Activated naive CD4-positive, alpha-beta T cell treated with anti-CD3 and anti-CD28 coated beads, Interleukin-2, amount 50 U/mL, for 24 hours (primary cell): ENCODE results near the gene CPD.
"Not testable (repeated sequence)": the region's sequence is repeated elsewhere in the genome, so short reads cannot be mapped to it uniquely, and the experiment has no call there.

ENCODE experiments used
- H3K27ac Mint-ChIP-seq: one replicate; pipeline ENCODE4 v1.8.0; 2021; ENCODE audit warnings: mild to moderate bottlenecking, mixed read lengths
- H3K27me3 Mint-ChIP-seq: one replicate; pipeline ENCODE4 v1.8.0; 2021; ENCODE audit warnings: mixed read lengths
- H3K36me3 Mint-ChIP-seq: one replicate; pipeline ENCODE4 v1.8.0; 2021; ENCODE audit warnings: mixed read lengths
- H3K4me1 Mint-ChIP-seq: one replicate; pipeline ENCODE4 v1.8.0; 2021; ENCODE audit warnings: mixed read lengths
- H3K4me3 Mint-ChIP-seq: one replicate; pipeline ENCODE4 v1.8.0; 2021; ENCODE audit warnings: mild to moderate bottlenecking, mixed read lengths
- H3K9me3 Mint-ChIP-seq: one replicate; pipeline ENCODE4 v1.8.0; 2021; ENCODE audit warnings: mixed read lengths

The CPD gene

DNA sequence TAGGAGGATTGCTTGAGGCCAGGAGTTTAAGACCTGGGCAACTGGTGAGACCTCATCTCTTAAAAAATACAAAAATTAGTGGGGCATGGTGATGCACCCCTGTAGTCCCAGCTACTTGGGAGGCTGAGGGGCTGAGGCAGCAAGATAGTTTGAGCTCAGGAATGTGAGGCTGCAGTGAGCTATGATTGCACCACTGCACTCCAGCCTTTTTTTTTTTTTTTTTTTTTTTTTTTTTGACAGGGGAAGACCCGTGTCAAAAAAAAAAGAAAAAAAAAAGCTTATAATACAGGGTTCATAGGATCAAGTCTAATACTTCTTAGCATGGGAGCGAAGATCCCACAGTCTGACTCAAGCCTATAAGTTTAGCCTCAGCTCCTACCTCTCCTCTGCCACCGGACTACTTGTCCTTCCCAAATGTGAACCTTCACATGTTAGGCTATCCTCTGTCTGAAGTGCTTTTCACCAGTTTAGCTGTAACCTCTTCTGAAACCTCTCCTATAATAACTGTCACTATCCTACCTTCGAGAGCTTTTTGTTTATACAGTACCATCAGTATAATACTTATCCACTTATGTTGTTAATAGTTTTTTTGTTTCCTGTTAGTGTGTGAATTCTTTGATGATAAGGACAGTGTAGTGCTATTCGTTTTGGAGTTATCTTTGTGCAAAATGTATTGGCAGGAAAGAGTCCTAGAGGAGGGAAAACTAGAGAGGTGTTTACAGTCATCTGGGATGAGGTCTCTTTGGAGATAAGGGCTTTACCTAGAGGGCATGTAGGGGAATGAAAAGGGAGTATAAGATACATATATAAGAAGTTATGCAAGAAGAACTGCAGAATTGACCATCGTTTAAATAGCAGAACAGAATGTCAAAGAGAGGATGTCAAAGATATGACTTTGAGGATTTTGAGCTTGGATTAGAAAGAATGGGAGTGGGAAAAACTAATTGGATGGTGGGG is 15.5 kb downstream of the CPD start:
- Mint-ChIP-seq H3K36me3 (peaks cover 25% of the 10 kb centered on the region), H3K27ac (peak overlapping the region; percentile 26), H3K4me3 (no peak overlapping the region), H3K27me3 (no peaks in the 10 kb centered on the region), H3K4me1 (peaks cover 24% of the 10 kb centered on the region), H3K9me3 (no peaks in the 10 kb centered on the region)

GRCh38 chr17:30395398-30396022 is 16.8 kb downstream of the CPD start:
- Mint-ChIP-seq H3K4me3 (no peak overlapping the region), H3K36me3 (peaks cover 22% of the 10 kb centered on the region), H3K27me3 (no peaks in the 10 kb centered on the region), H3K4me1 (peaks cover 24% of the 10 kb centered on the region), H3K9me3 (no peaks in the 10 kb centered on the region), H3K27ac (no peak overlapping the region)

DNA sequence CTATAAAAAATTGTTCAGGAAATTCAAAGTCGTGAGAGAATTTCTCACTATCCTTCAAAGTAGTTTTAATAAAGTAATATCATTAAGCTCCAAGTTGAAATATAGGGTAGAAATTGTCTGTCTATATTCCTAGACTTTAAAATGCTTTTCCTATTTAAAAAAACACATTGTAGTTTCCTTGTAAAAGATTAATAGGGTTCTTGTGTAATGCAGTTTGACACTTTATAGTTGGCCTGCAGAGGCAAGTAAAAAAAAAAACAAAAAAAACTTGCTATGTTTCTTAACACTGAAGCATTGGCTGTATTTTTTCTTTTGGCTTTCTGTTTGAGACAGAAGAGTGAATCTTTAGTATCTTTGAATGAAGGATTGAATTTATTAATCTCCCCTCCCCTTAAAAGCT is 17.4 kb downstream of the CPD start:
- H3K4me3 Mint-ChIP-seq, result no peak overlapping the region
- H3K36me3 Mint-ChIP-seq, result peaks cover 21% of the 10 kb centered on the region
- peaks cover 27% of the 10 kb centered on the region for H3K4me1 Mint-ChIP-seq
- no peak overlapping the region for H3K27ac Mint-ChIP-seq
- H3K9me3 Mint-ChIP-seq, result no peaks in the 10 kb centered on the region
- no peaks in the 10 kb centered on the region for H3K27me3 Mint-ChIP-seq

DNA sequence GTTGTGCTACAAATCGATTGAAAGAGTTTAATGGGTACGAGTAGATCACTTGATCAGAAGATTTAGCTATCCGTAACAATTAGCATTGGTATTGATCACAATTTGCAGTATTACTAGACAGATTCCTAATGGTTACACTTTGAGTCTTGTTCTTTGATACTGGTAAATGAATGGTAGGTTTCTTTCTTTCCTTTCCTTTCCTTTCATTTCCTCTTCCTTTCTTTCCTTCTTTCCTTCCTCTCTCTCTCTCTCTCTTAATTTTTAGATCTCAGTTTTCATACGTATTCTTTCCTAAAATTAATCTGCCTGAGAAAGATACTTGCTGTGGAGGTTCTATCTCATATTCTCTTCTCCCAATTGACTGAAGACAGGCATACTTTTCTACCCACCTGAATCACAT is 17.9 kb downstream of the CPD start:
- peaks cover 22% of the 10 kb centered on the region for H3K36me3 Mint-ChIP-seq
- peaks cover 30% of the 10 kb centered on the region for H3K4me1 Mint-ChIP-seq
- H3K4me3 Mint-ChIP-seq, result no peak overlapping the region
- no peaks in the 10 kb centered on the region for H3K27me3 Mint-ChIP-seq
- no peaks in the 10 kb centered on the region for H3K9me3 Mint-ChIP-seq
- no peak overlapping the region for H3K27ac Mint-ChIP-seq

- no peak overlapping the region for H3K4me3 Mint-ChIP-seq
- no peaks in the 10 kb centered on the region for H3K9me3 Mint-ChIP-seq
- peaks cover 35% of the 10 kb centered on the region for H3K4me1 Mint-ChIP-seq
- H3K36me3 Mint-ChIP-seq, result peaks cover 26% of the 10 kb centered on the region
- H3K27ac Mint-ChIP-seq, result no peak overlapping the region
- no peaks in the 10 kb centered on the region for H3K27me3 Mint-ChIP-seq
Measured at GRCh38 chr17:30398328-30399041, 19.8 kb downstream of the CPD start.

- H3K9me3 Mint-ChIP-seq, result no peaks in the 10 kb centered on the region
- H3K36me3 Mint-ChIP-seq, result peaks cover 20% of the 10 kb centered on the region
- H3K27ac Mint-ChIP-seq, result no peak overlapping the region
- no peak overlapping the region for H3K4me3 Mint-ChIP-seq
- H3K27me3 Mint-ChIP-seq, result no peaks in the 10 kb centered on the region
- H3K4me1 Mint-ChIP-seq, result peaks cover 30% of the 10 kb centered on the region
Measured at GRCh38 chr17:30401097-30401496, 22.4 kb downstream of the CPD start.

GRCh38 chr17:30405161-30405560 is 26.4 kb downstream of the CPD start:
- Mint-ChIP-seq H3K36me3 (peaks cover 28% of the 10 kb centered on the region), H3K9me3 (no peaks in the 10 kb centered on the region), H3K4me1 (peaks cover 56% of the 10 kb centered on the region), H3K27ac (peak overlapping the region; percentile 70), H3K27me3 (no peaks in the 10 kb centered on the region), H3K4me3 (peak overlapping the region; percentile 15)

DNA sequence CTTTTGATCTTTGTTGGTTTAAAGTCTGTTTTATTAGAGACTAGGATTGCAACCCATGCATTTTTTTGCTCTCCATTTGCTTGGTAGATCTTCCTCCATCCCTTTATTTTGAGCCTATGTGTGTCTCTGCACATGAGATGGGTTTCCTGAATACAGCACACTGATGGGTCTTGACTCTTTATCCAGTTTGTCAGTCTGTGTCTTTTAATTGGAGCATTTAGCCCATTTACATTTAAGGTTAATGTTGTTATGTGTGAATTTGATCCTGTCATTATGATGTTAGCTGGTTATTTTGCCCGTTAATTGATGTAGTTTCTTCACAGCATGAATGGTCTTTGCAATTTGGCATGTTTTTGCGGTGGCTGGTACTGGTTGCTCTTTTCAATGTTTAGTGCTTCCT is 31.9 kb downstream of the CPD start:
- H3K36me3 Mint-ChIP-seq, result peaks cover 20% of the 10 kb centered on the region
- H3K27me3 Mint-ChIP-seq, H3K4me3 Mint-ChIP-seq, H3K9me3 Mint-ChIP-seq, H3K27ac Mint-ChIP-seq: not testable (repeated sequence)
- peaks cover 73% of the 10 kb centered on the region for H3K4me1 Mint-ChIP-seq

DNA sequence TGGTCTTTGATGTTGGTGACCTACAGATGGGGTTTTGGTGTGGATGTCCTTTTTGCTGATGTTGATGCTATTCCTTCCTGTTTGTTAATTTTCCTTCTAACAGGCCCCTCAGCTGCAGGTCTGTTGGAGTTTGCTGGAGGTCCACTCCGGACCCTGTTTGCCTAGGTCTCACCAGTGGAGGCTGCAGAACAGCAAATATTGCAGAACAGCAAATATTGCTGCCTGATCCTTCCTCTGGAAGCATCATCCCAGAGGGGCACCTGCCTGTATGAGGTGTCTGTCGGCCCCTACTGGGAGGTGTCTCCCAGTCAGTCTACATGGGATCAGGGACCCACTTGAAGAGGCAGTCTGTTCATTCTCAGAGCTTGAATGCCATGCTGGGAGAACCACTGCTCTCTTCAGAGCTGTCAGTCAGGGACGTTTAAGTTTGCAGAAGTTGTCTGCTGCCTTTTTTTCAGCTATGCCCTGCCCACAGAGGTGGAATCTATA is 33.3 kb downstream of the CPD start:
- not testable (repeated sequence) for H3K27ac Mint-ChIP-seq, H3K9me3 Mint-ChIP-seq, H3K4me3 Mint-ChIP-seq, H3K27me3 Mint-ChIP-seq
- Mint-ChIP-seq H3K36me3 (peaks cover 20% of the 10 kb centered on the region), H3K4me1 (peaks cover 71% of the 10 kb centered on the region)

- H3K4me3 Mint-ChIP-seq, result peak overlapping the region; percentile 15
- no peaks in the 10 kb centered on the region for H3K27me3 Mint-ChIP-seq
- H3K36me3 Mint-ChIP-seq, result peaks cover 21% of the 10 kb centered on the region
- no peaks in the 10 kb centered on the region for H3K9me3 Mint-ChIP-seq
- peaks cover 61% of the 10 kb centered on the region for H3K4me1 Mint-ChIP-seq
- H3K27ac Mint-ChIP-seq, result peak overlapping the region; percentile 94
Measured at GRCh38 chr17:30413109-30413508, 34.4 kb downstream of the CPD start.

GRCh38 chr17:30414486-30414885 is 35.8 kb downstream of the CPD start:
- Mint-ChIP-seq H3K36me3 (peaks cover 18% of the 10 kb centered on the region), H3K27ac (peak overlapping the region; percentile 73)

DNA sequence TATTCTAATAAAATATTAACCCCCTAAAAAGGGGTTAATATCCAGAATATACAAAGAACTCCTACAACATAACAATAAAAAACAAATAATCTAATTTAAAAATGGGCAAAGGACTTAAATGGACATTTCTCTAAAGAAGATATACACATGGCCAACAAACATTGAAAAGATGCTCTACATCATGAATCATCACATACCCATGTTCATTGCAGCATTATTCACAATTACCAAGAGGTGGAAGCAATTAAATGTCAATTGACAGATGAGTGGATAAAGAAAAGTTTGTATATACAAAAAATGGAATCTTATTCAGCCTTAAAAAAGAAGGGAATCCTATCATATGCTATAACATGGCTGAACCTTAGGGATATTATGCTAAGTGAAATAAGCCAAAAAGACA is 36.8 kb downstream of the CPD start:
- peaks cover 16% of the 10 kb centered on the region for H3K36me3 Mint-ChIP-seq

More at GRCh38 chr17:30414486-30414885, 35.8 kb downstream of the CPD start:
- Mint-ChIP-seq H3K9me3 (no peaks in the 10 kb centered on the region), H3K4me1 (peaks cover 48% of the 10 kb centered on the region), H3K27me3 (no peaks in the 10 kb centered on the region), H3K4me3 (no peak overlapping the region)

DNA sequence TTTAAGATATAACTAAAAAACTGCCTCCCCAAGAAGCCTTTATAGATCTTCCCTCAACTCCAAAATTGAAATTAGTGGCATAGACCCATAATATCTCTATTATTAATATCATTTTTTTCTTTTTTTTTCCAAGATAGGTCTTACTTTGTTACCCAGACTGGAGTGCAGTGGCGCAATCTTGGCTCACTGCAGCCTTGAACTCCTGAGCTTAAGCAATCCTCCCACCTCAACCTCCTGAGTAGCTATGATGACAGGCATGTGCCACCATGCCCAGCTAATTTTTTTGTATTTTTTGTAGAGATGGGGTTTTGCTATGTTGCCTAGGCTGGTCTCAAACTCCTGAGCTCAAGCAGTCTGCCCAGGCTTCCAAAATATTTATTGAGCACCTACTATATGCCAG is 39.3 kb downstream of the CPD start:
- peaks cover 25% of the 10 kb centered on the region for H3K4me1 Mint-ChIP-seq
- not testable (repeated sequence) for H3K27ac Mint-ChIP-seq, H3K9me3 Mint-ChIP-seq, H3K27me3 Mint-ChIP-seq, H3K4me3 Mint-ChIP-seq
- H3K36me3 Mint-ChIP-seq, result peaks cover 20% of the 10 kb centered on the region

More for the DNA sequence above, 36.8 kb downstream of the CPD start:
- Mint-ChIP-seq H3K9me3 (no peaks in the 10 kb centered on the region), H3K27ac (peak overlapping the region; percentile 56), H3K27me3 (no peaks in the 10 kb centered on the region), H3K4me3 (no peak overlapping the region), H3K4me1 (peaks cover 42% of the 10 kb centered on the region)

- H3K9me3 Mint-ChIP-seq, result no peaks in the 10 kb centered on the region
- no peaks in the 10 kb centered on the region for H3K27me3 Mint-ChIP-seq
- no peaks in the 10 kb centered on the region for H3K4me1 Mint-ChIP-seq
- peaks cover 23% of the 10 kb centered on the region for H3K36me3 Mint-ChIP-seq
- H3K27ac Mint-ChIP-seq, result no peak overlapping the region
- no peak overlapping the region for H3K4me3 Mint-ChIP-seq
Measured at GRCh38 chr17:30421592-30421991, 42.9 kb downstream of the CPD start.

DNA sequence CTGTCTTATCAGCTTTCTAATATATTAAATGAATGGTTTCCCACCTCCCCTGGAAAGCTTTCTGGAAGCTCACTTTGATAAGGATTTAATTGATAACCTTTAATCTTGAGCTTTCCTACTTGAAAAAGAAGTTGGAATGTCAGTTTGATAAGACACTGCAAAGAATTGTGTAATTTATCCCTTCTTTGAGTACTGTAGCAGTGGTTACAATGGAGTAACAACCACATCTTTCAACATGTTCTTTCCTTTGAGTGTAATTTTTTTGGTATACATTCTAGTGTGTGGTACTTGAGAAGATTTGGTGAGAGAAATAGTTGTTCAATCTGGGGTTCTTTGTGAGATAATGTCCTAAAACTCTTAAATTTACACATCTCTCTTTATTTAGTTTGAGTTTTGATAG is 43.4 kb downstream of the CPD start:
- peaks cover 24% of the 10 kb centered on the region for H3K36me3 Mint-ChIP-seq
- H3K4me3 Mint-ChIP-seq, result no peak overlapping the region
- no peaks in the 10 kb centered on the region for H3K9me3 Mint-ChIP-seq
- H3K4me1 Mint-ChIP-seq, result no peaks in the 10 kb centered on the region
- no peak overlapping the region for H3K27ac Mint-ChIP-seq
- no peaks in the 10 kb centered on the region for H3K27me3 Mint-ChIP-seq
